Adipocyte (in vitro differentiated cells): ENCODE data around the gene TRPM2.
A peak's percentile ranks its signal among the peaks of the same experiment; 100 is the strongest.

Experiments
- DNase-seq: peaks from one replicate; pipeline ENCODE4 v3.0.0-alpha.2; 2015; ENCODE audit warnings: low read depth
- H3K27me3 ChIP-seq: replicated peaks from 2 replicates; pipeline ENCODE4 v1.7.0; 2013; ENCODE audit warnings: mild to moderate bottlenecking, low read length, moderate library complexity; ENCODE audit not compliant: control insufficient read depth, insufficient read depth
- H3K36me3 ChIP-seq: 2 replicates; pipeline ENCODE4 v1.7.0; 2013; ENCODE audit warnings: low read length, mild to moderate bottlenecking, moderate library complexity; ENCODE audit not compliant: control insufficient read depth, insufficient read depth, severe bottlenecking
- H3K4me1 ChIP-seq: 2 replicates; pipeline ENCODE4 v1.7.0; 2013; ENCODE audit warnings: mild to moderate bottlenecking, low read length, moderate library complexity; ENCODE audit not compliant: control insufficient read depth, insufficient read depth
- H3K4me3 ChIP-seq: 2 replicates; pipeline ENCODE4 v1.7.0; 2013; ENCODE audit warnings: mild to moderate bottlenecking, low read length, moderate library complexity
- H3K9ac ChIP-seq: 2 replicates; pipeline ENCODE4 v1.7.0; 2013; ENCODE audit warnings: mild to moderate bottlenecking, low read length, moderate library complexity
- H3K9me3 ChIP-seq: 2 replicates; pipeline ENCODE4 v1.7.0; 2013; ENCODE audit warnings: mild to moderate bottlenecking, low read length, moderate library complexity; ENCODE audit not compliant: control insufficient read depth

TRPM2 gene

DNA sequence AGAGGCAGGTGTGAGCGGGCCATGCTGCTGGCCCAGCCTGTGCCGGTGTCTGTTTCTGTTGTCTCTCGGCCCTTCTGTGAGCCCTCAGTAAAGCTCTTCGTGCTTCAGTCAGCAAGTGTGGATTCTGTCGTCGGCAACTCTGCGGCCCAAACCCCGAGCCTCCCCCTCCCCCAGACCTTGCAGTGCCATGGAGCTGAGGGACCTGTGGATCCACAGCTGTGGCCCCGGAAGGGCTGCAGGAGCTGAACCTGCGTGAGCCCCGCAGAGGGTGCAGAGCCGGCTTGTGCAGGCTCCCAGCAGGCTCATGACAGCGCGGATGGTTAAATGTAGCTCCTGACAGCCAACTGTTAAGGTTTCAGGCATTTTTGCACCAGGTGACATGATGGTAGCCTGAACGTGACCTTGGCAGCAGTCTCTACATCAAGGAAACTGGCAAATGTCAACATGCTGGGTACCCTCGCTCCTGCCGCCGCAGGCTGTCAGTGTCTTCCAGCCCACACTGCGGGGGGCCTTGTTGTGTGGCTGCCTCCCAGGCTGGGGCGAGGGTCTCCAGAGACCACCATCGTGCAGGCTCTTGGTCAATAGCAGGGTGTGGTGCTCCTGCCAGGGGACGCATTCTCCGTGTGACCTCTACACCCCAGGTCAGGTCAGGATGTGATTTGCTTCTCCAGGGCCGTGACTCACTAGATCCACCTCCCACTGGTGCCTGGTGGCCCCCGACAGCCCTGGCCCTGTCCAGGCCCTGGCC is 108.8 kb downstream of the TRPM2 start:
- no peak for DNase-seq
- H3K9me3 ChIP-seq: no peaks in the 10 kb centered on the region
- H3K36me3 ChIP-seq: no peaks in the 10 kb centered on the region

DNA sequence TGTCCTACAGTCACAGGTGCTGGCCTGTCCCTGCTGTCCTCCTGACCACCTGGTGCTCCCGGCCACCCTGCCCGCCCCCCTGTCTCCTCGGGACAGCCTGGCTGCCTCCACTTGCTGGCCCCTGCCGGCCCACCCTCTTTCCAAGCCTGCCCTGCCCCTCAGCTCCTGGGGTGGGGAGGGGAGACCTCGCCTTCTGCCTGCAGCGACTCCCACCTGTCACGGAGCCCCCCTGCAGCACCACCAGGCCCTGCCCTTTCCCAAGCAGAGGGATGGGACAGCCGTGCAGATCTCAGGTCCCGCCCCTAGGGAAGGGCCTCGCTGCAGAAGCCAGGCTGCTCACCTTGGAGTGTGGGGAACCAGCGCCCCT is 109.4 kb downstream of the TRPM2 start:
- H3K4me3 ChIP-seq: no peak overlapping the region
- H3K4me1 ChIP-seq: no peaks in the 10 kb centered on the region
- peaks cover 20% of the 10 kb centered on the region for H3K27me3 ChIP-seq
- H3K36me3 ChIP-seq: no peaks in the 10 kb centered on the region
- H3K9me3 ChIP-seq: no peaks in the 10 kb centered on the region
- H3K9ac ChIP-seq: no peak overlapping the region
- no peak for DNase-seq

More for the DNA sequence above, 108.8 kb downstream of the TRPM2 start:
- Histone ChIP-seq H3K4me3 (no peak overlapping the region), H3K9ac (no peak overlapping the region), H3K4me1 (no peaks in the 10 kb centered on the region), H3K27me3 (peaks cover 20% of the 10 kb centered on the region)

DNA sequence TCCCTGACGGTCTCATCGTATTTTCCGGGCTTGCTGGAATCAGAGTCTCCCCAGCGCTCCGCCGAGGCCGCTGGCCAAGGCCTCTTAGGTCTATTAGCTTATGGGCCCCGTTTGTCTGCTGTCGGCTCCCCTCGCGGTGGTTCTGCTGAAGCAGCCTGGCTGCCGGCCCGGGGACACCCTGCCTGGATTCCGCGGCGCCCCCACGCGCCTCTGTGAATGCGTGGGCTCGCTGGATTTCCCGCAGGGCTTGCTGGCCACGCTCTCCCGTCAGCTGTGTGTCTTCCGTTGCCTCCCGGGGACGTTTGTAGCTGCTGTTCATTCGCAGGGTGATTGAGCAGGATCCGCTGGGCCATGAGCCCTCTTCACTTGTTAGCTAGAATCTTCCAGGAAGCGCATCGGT is 110.3 kb downstream of the TRPM2 start:
- DNase-seq: no peak

DNA sequence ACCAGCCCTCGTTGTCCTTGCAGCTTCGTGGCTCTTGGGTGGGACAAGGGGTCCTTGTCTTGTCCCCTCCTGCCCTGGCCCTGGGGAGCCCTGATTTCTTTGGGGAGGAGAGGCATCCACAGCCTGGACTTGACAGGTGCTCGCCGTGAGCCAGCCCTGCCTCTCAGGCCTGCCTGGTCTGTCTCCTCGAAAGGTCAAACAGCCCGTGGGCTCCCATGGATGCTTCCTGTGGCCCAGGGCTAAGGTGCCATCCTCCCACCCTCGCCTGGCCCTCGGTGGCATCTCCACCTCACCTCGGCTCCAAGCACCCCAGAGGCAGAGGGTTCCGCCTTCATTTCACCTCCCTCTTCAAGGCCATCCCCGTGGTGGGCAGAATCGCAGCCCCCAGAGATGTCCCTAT is 110.9 kb downstream of the TRPM2 start:
- Histone ChIP-seq H3K27me3 (peaks cover 20% of the 10 kb centered on the region), H3K4me3 (no peak overlapping the region), H3K9ac (no peak overlapping the region), H3K4me1 (no peaks in the 10 kb centered on the region), H3K9me3 (no peaks in the 10 kb centered on the region), H3K36me3 (no peaks in the 10 kb centered on the region)
- DNase-seq: no peak

More for the DNA sequence above, 110.3 kb downstream of the TRPM2 start:
- Histone ChIP-seq H3K4me3 (peak overlapping the region; percentile 32), H3K9me3 (no peaks in the 10 kb centered on the region), H3K9ac (no peak overlapping the region), H3K4me1 (no peaks in the 10 kb centered on the region), H3K36me3 (no peaks in the 10 kb centered on the region), H3K27me3 (peaks cover 20% of the 10 kb centered on the region)

DNA sequence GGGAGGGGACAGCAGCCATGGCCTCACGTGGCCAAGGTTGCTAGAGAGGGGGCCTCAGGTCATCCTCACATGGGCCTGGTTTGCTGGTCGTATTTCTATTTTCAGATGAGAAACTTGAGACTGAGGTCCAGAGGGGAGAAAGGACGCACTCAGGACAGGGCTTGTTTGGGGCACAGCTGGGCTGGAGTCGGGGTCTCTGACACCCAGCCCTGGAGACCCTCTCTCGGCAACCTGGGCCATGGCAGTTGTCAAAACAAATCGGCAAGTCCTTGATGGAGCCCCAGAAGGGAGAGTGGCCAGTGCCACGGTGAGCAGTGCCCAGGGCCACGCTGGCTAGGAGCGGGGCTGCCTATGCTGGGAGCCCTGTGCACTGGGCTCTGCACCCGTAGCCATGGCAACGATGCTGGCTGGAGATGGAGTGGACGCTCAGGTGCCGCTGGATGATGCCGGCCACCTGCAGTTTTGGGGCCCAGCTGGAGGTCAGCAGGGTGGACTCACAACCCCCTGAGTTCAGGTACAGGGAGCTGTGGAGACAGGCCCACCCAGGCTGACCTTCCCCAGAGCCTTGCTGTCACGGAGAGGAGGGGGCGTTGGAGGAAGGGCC is 113.0 kb downstream of the TRPM2 start:
- H3K9me3 ChIP-seq: no peaks in the 10 kb centered on the region
- DNase-seq: no peak
- H3K9ac ChIP-seq: no peak overlapping the region
- H3K36me3 ChIP-seq: no peaks in the 10 kb centered on the region
- no peak overlapping the region for H3K4me3 ChIP-seq
- peaks cover 20% of the 10 kb centered on the region for H3K27me3 ChIP-seq
- H3K4me1 ChIP-seq: no peaks in the 10 kb centered on the region

DNA sequence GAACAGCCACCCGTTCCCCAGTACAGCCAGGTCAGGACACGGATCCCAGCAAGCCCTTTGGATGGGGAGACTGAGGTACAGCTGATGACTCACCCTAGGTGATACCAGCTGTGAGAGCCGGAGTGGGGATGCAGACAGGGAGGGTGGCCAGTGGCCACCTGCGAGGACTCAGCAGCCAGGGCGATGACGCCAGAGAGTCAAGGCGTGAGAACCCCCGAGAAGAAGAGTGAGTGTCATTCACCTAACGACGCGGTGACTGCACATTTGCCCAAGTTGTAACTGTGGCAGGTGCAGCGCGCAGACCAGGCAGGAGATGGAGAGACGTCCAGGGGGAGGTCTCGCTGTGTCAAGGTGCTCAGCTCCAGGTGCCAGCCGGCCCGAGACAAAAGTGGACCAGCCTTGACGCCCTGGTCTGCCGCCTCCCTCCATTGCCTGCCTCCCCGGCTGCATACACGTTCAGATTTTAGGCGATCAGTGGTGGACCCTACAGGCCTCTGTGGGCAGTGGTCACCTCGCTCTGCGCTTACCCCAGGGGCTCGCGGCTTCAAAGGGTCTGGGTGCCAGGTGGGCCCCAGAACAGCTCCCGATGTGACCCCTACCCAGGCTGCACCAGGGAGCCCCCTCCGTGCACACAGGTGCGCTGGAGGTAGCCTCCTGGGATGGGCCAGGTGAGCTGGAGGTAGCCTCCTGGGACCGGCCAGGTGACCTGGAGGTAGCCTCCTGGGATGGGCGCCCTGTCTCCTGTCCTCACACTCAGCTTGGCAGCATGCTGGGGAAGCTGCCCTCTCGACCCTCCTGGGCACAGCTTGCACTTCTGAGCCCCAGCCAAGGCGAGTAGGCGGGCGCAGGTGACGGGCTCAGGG is 113.8 kb downstream of the TRPM2 start:
- DNase-seq: no peak
- no peak overlapping the region for H3K4me3 ChIP-seq
- no peaks in the 10 kb centered on the region for H3K9me3 ChIP-seq
- no peaks in the 10 kb centered on the region for H3K4me1 ChIP-seq
- no peak overlapping the region for H3K9ac ChIP-seq
- peaks cover 13% of the 10 kb centered on the region for H3K27me3 ChIP-seq
- H3K36me3 ChIP-seq: no peaks in the 10 kb centered on the region

DNA sequence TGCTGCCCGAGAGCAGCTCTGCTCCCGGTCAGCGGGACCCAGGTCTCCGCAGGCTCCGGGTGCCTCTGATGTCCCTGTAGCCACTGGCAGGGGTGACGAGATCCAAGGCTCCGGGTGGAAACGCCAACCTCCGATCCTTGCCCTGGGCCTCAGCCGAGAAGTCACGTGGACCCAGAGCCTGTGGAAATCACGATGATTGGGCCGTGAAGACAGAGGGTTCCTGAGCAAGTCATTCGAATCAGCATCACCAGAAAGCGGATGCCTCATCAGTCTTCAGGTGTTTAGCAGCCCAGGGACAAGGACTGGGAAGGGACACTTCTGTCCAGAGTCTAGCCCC is 114.4 kb downstream of the TRPM2 start:
- Histone ChIP-seq H3K4me1 (no peaks in the 10 kb centered on the region), H3K36me3 (no peaks in the 10 kb centered on the region), H3K9ac (no peak overlapping the region), H3K4me3 (no peak overlapping the region), H3K9me3 (no peaks in the 10 kb centered on the region), H3K27me3 (peaks cover 13% of the 10 kb centered on the region)
- no peak for DNase-seq

DNA sequence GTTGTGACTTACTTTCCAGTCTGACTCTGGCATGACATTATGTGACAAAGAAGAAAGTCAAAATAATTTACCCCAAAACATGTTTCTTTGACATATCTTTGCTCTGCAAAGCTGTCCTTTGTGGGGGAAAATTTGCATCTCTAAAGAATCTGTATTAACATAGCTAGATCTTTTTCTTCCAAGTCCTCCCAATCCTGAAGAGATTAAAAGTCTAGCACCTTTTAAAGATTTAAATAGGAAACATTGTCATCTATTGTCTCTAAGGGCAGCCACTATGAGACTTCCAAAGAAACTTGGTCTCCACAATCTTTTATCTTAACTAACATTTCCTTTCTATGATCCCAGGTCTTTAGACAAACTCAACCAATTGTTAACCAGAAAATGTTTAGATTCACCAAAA is 117.9 kb downstream of the TRPM2 start:
- Histone ChIP-seq H3K4me1 (no peaks in the 10 kb centered on the region), H3K4me3 (no peak overlapping the region), H3K9me3 (no peaks in the 10 kb centered on the region), H3K36me3 (no peaks in the 10 kb centered on the region), H3K27me3 (peaks cover 5% of the 10 kb centered on the region), H3K9ac (no peak overlapping the region)
- no peak for DNase-seq

DNA sequence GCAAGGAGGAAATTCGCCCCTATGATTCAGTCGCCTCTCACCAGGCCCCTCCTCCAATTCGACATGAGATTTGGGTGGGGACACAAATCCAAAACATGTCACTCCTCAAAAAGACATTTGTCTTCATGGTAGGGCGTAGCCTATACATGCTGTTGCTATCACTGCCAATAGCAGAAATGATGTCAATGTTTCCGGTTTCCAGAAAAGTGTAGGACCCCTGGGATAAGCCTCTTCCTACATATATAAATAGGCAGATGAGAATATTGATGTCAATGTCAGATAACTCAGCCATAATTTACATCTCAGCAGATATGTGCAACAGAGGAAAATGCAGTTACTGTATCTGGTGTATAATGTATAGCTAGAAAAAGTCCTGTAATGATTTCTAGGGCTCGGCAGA is 118.6 kb downstream of the TRPM2 start:
- H3K36me3 ChIP-seq: no peaks in the 10 kb centered on the region
- H3K9ac ChIP-seq: no peak overlapping the region
- no peaks in the 10 kb centered on the region for H3K9me3 ChIP-seq
- DNase-seq: no peak
- peaks cover 5% of the 10 kb centered on the region for H3K27me3 ChIP-seq
- no peak overlapping the region for H3K4me3 ChIP-seq
- no peaks in the 10 kb centered on the region for H3K4me1 ChIP-seq

DNA sequence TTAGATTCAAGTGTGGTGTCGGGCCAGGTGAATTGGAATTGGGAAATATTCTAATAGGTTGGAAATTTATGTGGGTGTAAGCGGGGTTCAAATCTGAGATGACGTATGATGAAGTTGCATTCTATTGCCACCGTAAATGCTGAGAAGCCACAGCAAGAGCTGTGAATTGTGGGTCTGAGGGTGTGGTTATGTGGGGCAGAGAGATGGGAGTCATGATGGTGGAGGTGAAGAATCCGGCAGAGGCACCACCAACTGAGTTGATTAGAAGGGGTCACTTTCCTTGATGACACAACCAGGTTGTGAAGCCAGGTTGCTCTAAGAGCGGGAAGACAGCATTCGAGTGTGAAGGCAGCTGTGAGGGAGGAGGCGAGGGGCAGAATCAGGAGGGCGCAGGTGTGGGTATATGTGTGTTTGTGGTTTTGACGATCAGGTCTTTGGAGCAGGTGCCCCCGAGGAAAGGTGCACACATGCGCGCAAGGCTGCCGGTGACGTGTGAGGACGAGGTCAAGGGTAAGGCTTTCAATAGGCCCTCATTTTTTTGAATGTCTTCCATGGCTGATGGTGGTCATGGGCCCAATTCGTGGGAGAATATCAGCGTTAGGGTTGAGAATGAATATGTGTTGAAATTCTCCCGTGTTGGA is 120.6 kb downstream of the TRPM2 start:
- H3K4me3 ChIP-seq: no peak overlapping the region
- H3K4me1 ChIP-seq: no peaks in the 10 kb centered on the region
- no peaks in the 10 kb centered on the region for H3K9me3 ChIP-seq
- peaks cover 5% of the 10 kb centered on the region for H3K27me3 ChIP-seq
- no peak for DNase-seq
- H3K36me3 ChIP-seq: no peaks in the 10 kb centered on the region
- no peak overlapping the region for H3K9ac ChIP-seq

DNA sequence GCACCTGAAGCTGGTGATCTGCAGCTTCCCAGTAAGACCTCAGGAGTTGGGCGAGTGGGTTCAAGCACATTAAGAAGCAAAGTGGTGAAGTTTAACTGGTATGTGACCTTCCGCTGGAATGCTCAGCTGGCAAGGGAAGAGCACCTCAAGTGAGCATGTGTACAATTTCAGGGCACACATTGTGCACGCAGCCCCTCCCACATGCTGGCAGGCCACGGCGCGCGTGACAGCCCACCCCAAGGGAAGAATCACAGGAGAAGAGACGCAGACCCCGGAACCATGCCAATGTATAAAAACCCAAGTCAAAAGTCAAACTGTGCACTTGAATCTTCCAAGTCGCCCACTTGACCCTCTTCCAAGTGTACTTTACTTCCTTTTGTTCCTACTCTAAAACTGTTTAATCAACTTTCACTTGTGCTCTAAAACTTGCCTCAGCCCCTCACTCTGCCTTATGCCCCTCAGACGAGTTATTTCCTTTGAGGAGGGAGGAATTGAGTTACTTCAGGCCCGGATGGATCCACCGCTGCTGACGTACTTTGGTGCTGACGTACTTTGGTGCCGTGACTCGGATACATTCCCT is 121.9 kb downstream of the TRPM2 start:
- DNase-seq: no peak
- Histone ChIP-seq H3K4me3 (no peak overlapping the region), H3K9me3 (no peaks in the 10 kb centered on the region), H3K9ac (no peak overlapping the region), H3K4me1 (no peaks in the 10 kb centered on the region), H3K27me3 (peaks cover 5% of the 10 kb centered on the region), H3K36me3 (no peaks in the 10 kb centered on the region)
